Left lobe of liver (tissue), 2 donors: ENCODE data around the gene SALL3. TPM values are rescaled to one million over a fixed set of nuclear protein-coding genes. Genes with fewer than 3 reads are reported as not detected.
"Not testable (repeated sequence)": the region's sequence is repeated elsewhere in the genome, so short reads cannot be mapped to it uniquely, and the experiment has no call there.

Source experiments
- ATAC-seq: fragments of 200-7000 bp; cut with Tn5 transposase; one replicate; pipeline ENCODE4 v1.9.1; 2020; ENCODE audit warnings: mild to moderate bottlenecking, moderate library complexity
- DNase-seq: peaks from one replicate; pipeline ENCODE4 v3.0.0-alpha.2; 2020; ENCODE audit warnings: low spot score
- total RNA-seq: library from RNA; stranded (reverse); gene quantifications from one replicate; pipeline ENCODE4 v1.2.1, GENCODE V29; 2021
- donor health status: DM: no; HTN: no; CAD: no; lungs with moderate emphysema.
- donor health status: DM: no; HTN: yes; CAD: no.

The SALL3 gene
- total RNA-seq, result not detected

DNA sequence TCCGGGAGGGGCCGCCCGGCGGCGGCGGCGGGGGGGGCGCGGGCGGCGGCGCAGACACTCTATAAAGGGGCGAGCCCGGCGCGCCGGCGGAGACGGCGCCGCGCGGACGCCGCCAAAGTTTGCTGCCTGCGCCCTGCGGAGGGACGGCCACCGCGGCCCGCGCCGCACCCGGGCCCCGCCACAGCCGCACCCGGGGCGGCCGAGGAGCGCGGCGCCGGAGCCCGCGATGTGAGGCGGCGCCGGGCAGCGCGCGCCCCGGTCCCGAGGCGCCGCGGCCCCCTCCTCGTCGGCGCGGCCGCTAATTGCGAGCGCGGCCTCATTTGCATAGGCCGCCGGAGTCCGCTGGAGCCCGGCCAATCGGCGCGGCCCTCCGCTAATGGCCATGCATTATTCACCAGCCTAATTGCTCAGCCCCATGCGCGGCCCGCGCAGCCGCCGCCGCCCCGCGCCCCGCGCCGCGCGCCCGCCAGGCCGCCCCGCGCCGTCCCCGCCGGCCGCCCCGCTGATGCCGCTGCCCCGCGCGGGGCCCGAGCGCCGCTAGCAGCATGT, at the start of gene SALL3:
SALL3 (plus strand) TSS at position 89 of the 549 bp plus-strand sequence; CDS start at position 546, 457 bp downstream.
- DNase-seq (no peak), ATAC-seq (no peak)

DNA sequence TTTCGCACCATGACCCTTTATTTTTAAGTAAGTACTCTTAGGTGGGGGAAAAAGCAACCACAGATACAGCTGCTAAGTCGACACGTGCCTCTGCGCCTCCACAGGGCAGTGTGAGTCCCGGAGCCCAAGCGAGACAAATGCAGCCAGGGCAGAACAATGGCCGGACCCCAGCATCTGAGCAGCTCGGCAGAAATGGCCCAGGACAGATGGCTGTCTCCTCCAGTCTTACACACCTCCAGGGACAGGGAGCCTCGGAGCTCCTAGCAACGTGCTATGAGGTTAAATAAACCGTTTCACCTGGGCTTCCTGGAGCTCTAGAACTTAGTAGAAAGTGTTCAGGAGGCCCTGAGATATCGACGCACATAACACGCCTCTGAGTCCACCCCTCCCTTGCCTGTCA, 47.3 kb upstream of the SALL3 start:
- ATAC-seq, result no peak
- no peak for DNase-seq

DNA sequence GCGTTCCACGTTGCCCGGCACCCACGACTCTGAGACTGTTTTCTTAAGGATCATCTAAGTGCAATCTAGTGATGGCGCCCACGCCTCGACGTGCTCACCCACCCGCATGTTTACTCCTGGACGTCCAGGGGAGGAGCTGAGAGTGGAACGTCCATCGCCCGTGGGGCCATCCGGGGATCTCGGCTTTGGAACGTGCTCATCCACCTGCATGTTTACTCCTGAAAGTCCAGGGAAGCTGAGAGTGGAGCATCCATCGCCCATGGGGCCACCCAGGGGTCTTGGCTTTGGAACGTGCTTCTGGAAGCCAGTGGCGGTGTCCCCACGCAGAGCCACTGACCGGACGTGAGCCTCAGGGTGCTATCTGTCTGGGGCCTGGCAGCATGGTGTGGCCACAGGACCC, 45.6 kb upstream of the SALL3 start:
- DNase-seq (peak; percentile 34), ATAC-seq (no peak)

- no peak for DNase-seq
- no peak for ATAC-seq
These were observed 44.9 kb upstream of the SALL3 start for GRCh38 chr18:78934551-78935225.

DNA sequence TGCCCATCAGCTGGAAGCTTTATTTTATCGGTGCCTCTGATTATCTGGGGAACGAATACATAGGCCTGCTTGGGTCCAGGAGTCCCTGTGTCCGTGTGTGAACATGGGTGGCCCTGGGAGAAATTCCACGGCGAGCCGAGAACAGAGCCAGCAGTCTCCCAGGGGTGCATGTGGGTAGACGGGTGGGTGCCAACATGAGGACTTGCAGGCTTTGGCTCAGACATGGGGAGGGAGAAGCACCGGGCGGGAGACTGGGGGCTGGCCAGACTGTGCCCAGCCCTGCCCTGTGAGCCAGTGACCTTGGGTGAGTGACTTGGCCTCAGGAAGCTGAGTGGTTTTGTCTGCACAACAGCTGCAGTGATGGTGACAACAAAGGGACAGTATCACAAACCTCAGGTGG, 44.2 kb upstream of the SALL3 start:
- no peak for DNase-seq
- ATAC-seq, result no peak

GRCh38 chr18:78936251-78937005, 43.2 kb upstream of the SALL3 start:
- no peak for DNase-seq

GRCh38 chr18:78937166-78937565, 42.5 kb upstream of the SALL3 start:
- DNase-seq (no peak), ATAC-seq (no peak)

More at GRCh38 chr18:78936251-78937005, 43.2 kb upstream of the SALL3 start:
- ATAC-seq, result no peak

DNA sequence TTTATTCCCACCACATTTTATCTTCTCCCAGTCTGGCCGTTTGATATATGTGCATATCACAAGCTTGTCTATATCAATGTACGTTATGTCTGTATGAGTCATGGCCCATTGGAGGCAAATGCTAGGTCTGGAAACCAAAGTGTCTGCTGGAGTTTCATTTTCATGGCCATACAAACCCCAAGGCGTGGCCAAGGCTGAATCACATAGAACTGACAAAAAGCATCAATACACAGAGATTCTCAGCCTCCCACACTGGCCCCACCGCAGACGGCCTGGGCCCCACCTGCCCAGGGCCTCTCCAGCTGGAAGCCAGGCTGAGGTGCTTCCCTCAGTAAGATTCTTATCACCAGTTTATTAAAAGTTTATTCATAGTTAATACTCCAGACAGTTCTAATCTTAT, 40.5 kb upstream of the SALL3 start:
- no peak for DNase-seq
- ATAC-seq, result no peak

GRCh38 chr18:78939734-78940494, 39.7 kb upstream of the SALL3 start:
- DNase-seq (no peak), ATAC-seq (no peak)

DNA sequence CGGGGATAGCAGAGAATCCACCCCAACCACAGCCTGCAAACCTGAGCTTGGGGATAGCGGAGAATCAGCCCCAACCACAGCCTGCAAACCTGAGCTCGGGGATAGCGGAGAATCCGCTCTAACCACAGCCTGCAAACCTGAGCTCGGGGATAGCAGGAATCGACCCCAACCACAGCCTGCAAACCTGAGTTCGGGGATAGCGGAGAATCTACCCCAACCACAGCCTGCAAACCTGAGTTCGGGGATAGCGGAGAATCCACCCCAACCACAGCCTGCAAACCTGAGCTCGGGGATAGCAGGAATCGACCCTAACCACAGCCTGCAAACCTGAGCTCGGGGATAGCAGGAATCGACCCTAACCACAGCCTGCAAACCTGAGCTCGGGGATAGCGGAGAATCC, 37.4 kb upstream of the SALL3 start:
- not testable (repeated sequence) for DNase-seq, ATAC-seq

- DNase-seq (no peak), ATAC-seq (no peak)
These were observed 34.0 kb upstream of the SALL3 start for GRCh38 chr18:78945628-78946027.

DNA sequence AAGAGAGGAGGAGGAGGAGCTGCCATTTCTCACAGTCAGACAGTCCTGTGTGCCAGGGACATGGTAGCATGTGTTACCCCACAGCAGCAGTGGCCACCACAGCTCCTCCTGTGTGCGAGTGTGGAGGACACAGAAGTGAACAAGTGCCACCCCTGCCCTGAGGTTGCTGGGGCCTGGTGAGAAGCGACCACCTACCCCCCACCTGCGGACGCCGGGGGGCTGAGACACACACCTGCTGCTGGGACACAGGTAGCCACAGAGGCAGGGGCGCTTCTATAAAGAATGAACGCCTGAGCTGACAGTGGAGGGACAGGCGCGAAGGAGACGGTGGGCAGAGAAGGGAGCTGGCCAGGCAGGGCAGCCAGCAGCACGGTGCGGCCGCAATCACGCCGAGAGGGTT, 32.3 kb upstream of the SALL3 start:
- ATAC-seq, result no peak

DNA sequence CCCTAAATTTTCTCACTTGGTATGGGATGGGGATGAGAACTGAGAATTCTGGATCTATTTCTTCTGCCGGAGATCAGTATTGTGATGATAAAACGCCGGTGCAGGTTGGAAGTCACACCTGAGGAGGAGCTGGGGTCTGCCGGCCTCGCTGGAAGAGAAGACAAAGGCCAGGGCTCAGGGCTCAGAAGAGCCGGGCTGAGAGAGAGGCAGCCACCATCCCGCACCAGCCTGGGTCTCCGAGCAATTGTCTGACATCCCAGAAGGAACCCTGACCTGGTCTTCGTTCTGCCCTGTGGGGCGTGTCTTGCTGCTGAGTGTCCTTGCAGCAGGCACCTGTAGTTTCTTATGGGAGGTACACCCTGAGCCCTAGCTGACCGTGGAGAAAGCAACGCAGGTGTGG, 31.4 kb upstream of the SALL3 start:
- ATAC-seq (no peak), DNase-seq (no peak)

More for the DNA sequence above, 32.3 kb upstream of the SALL3 start:
- no peak for DNase-seq

GRCh38 chr18:78948707-78949106, 30.9 kb upstream of the SALL3 start:
- ATAC-seq (no peak), DNase-seq (no peak)

- ATAC-seq (no peak), DNase-seq (no peak)
These were observed 30.4 kb upstream of the SALL3 start for GRCh38 chr18:78949216-78949615.

GRCh38 chr18:78950386-78950785, 29.2 kb upstream of the SALL3 start:
- ATAC-seq (no peak), DNase-seq (no peak)

DNA sequence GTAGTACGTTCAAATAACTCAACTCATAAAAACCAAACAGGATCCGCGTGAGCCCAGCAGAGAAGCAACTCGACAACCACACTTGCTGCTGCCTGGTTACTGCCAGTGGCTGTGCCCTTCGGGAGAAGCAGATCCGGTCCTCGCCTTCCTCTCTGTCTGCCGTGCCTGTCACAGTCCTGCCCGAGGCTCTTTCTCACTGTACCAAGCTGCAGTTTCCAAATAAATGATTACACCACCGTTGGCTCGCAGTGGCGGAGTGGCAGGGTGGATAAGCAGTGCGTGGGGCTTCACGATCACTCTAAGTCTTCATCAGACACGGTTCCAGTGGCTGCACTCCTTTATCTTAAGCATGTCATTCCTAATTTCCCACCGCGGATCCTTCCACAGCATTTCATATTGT, 26.1 kb upstream of the SALL3 start:
- ATAC-seq (no peak), DNase-seq (no peak)

DNA sequence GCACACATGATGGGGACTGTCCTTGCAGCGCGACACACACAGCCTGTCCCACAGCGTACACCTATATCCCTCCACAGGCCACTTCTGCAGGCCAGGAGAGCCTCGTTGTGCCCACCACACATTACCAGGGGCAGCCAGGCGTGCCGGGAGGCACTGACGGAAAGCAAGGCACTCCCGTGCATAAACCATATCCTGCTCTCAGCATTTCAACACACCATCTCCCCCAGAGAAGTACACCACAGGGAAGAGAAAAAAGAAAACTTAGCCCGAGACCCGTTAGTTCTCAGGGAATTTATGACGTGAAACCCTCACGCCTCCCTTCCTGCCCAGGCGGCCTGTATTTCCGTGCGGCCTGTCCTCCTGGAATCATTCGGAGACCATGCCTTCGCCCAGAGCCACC, 24.6 kb upstream of the SALL3 start:
- ATAC-seq, result no peak

DNA sequence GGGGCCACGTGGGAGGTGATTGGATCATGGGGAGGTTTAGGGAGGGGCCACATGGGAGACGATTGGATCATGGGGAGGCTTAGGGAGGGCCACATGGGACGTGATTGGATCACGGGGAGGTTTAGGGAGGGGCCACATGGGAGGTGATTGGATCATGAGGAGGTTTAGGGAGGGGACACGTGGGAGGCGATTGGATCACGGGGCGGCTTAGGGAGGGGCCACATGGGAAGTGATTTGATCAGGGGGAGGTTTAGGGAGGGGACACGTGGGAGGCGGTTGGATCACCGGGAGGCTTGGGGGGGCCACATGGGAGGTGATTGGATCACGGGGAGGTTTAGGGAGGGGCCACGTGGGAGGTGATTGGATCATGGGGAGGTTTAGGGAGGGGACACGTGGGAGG, 22.5 kb upstream of the SALL3 start:
- DNase-seq (no peak), ATAC-seq (no peak)

More for the DNA sequence above, 24.6 kb upstream of the SALL3 start:
- DNase-seq, result no peak

DNA sequence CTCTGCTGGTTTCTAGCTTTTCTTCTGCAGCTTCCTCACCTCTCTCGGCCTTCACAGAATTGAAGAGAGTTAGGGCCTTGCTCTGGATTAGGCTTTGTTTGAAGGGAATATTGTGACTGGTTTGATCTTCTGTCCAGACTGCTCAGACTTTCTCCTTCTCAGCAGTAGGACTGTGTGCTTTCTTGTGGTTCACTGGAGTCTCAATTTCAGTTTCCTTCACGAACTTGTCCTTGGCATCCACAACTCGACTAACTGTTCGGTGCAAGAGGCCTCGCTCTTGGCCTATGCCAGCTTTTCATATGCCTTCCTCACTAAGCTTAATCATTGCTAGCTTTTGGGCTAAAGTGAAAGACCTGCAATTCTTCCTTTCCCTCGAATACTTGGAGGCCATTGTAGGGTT, 18.9 kb upstream of the SALL3 start:
- ATAC-seq (no peak), DNase-seq (no peak)

DNA sequence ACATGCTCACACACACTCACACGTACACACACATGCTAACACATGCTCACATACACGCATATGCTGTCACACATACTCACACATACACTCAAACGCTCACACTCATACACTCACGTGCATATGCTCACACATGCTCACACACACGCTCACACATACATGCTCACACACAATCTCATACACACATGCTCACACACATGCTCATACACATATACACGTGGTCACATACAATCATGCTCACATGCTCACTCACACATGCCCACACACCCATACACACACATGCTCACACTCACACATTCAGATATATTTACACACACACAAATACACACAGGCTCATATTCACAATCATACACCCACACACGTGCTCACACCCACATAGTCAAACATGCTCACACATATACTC, 17.5 kb upstream of the SALL3 start:
- no peak for ATAC-seq
- no peak for DNase-seq
